Activated naive CD4-positive, alpha-beta T cell treated with anti-CD3 and anti-CD28 coated beads, Interleukin-2, amount 50 U/mL, for 24 hours (primary cell): Measurements from ENCODE around the gene ADCY9.
A peak's percentile ranks its signal among the peaks of the same experiment; 100 is the strongest.
"Not testable (repeated sequence)": the region's sequence is repeated elsewhere in the genome, so short reads cannot be mapped to it uniquely, and the experiment has no call there.

Experiments used
- H3K27ac Mint-ChIP-seq: one replicate; pipeline ENCODE4 v1.8.0; 2021; ENCODE audit warnings: mild to moderate bottlenecking, mixed read lengths
- H3K27me3 Mint-ChIP-seq: one replicate; pipeline ENCODE4 v1.8.0; 2021; ENCODE audit warnings: mixed read lengths
- H3K36me3 Mint-ChIP-seq: one replicate; pipeline ENCODE4 v1.8.0; 2021; ENCODE audit warnings: mixed read lengths
- H3K4me1 Mint-ChIP-seq: one replicate; pipeline ENCODE4 v1.8.0; 2021; ENCODE audit warnings: mixed read lengths
- H3K4me3 Mint-ChIP-seq: one replicate; pipeline ENCODE4 v1.8.0; 2021; ENCODE audit warnings: mild to moderate bottlenecking, mixed read lengths
- H3K9me3 Mint-ChIP-seq: one replicate; pipeline ENCODE4 v1.8.0; 2021; ENCODE audit warnings: mixed read lengths

The ADCY9 gene

GRCh38 chr16:3959926-3960590 lies 156.2 kb downstream of the ADCY9 start:
- H3K36me3 Mint-ChIP-seq, H3K27ac Mint-ChIP-seq, H3K9me3 Mint-ChIP-seq, H3K27me3 Mint-ChIP-seq: not testable (repeated sequence)
- Mint-ChIP-seq H3K4me1 (peaks cover 31% of the 10 kb centered on the region), H3K4me3 (peak overlapping the region; percentile 86)

DNA sequence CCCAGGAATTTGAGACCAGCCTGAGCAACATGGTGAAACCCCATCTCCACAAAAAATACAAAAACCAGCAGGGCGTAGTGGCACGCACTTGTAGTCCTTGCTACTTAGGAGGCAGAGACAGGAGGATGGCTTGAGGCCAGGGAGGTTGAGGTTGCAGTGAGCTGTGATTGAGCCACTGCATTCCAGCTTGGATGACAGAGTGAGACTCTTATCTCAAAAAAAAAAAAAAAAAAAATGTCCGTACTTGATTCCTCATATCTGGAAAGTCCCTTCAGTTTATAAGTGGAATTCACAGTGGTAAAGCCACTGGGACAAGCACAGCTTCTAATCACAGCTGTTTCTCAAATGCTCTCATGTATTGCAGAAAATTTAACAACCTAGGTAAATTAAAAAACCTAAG lies 157.1 kb downstream of the ADCY9 start:
- Mint-ChIP-seq H3K27me3 (peaks cover 15% of the 10 kb centered on the region), H3K4me3 (no peak overlapping the region), H3K27ac (no peak overlapping the region), H3K4me1 (peaks cover 31% of the 10 kb centered on the region), H3K36me3 (no peaks in the 10 kb centered on the region), H3K9me3 (no peaks in the 10 kb centered on the region)

- Mint-ChIP-seq H3K27me3 (peaks cover 17% of the 10 kb centered on the region), H3K9me3 (no peaks in the 10 kb centered on the region)
Observed at GRCh38 chr16:3957344-3957980, 158.8 kb downstream of the ADCY9 start.

DNA sequence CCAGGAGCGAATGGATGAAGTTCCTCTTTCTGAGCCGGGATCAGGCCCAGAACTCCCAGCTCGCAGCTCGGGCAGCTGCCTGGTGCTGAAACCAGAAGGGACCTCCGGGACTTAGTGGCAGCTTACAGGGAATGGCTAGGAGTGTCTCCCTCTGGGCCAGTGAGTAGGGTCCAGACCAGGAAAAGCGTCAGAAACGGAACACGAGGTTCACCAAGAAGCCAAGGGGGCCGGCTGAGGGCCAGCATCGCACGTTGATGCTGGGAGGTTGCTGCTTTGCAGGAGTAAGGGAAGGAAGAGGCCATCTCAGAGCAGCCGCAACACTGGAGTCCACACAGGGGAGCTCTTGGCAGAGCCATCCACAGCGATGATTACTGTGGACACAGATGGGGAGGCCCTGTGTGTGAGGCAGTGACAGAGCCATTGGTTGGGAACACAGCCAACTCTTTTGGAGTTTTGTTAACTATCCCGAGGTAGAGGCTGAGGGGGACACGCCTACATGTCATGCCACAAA lies 161.8 kb downstream of the ADCY9 start:
- H3K36me3 Mint-ChIP-seq: no peaks in the 10 kb centered on the region
- no peaks in the 10 kb centered on the region for H3K9me3 Mint-ChIP-seq
- H3K27ac Mint-ChIP-seq: no peak overlapping the region
- H3K27me3 Mint-ChIP-seq: peaks cover 17% of the 10 kb centered on the region
- no peaks in the 10 kb centered on the region for H3K4me1 Mint-ChIP-seq
- H3K4me3 Mint-ChIP-seq: no peak overlapping the region

More at GRCh38 chr16:3957344-3957980, 158.8 kb downstream of the ADCY9 start:
- Mint-ChIP-seq H3K4me3 (no peak overlapping the region), H3K4me1 (peaks cover 14% of the 10 kb centered on the region), H3K36me3 (no peaks in the 10 kb centered on the region), H3K27ac (no peak overlapping the region)

DNA sequence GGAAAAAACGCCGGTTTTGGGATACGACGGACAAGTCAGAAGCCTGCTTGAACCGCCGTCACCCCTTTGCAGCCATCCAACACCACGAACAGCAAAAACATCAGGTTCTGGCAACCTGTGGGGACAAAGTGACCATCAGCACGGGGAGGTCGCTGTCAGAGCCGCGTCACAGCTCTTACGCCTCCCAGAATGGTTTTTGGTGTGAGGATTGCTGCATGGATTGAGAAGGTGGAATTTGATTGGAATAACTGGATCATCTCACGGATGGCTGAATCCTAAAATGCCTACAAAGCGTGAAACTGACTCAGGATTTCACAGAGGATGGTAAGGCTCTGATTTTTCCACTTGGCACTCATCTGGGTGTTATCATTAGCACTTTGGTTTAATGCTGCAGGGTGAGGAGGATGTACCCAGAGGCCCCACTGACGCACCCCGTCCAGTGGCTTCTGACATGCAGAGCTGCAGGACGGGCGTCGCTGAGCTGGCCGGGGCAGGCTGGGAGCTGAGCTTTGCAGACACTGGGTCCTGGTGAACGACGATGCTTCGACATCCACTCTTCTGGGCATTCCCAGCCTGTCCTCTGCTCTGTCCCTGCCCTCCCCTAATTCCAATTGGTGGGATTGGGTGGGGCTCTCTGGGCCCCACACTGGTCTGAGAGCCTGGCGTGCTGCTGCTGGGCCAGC lies 162.4 kb downstream of the ADCY9 start:
- no peak overlapping the region for H3K4me3 Mint-ChIP-seq
- H3K4me1 Mint-ChIP-seq: no peaks in the 10 kb centered on the region
- peaks cover 17% of the 10 kb centered on the region for H3K27me3 Mint-ChIP-seq
- no peak overlapping the region for H3K27ac Mint-ChIP-seq
- no peaks in the 10 kb centered on the region for H3K9me3 Mint-ChIP-seq
- H3K36me3 Mint-ChIP-seq: no peaks in the 10 kb centered on the region

DNA sequence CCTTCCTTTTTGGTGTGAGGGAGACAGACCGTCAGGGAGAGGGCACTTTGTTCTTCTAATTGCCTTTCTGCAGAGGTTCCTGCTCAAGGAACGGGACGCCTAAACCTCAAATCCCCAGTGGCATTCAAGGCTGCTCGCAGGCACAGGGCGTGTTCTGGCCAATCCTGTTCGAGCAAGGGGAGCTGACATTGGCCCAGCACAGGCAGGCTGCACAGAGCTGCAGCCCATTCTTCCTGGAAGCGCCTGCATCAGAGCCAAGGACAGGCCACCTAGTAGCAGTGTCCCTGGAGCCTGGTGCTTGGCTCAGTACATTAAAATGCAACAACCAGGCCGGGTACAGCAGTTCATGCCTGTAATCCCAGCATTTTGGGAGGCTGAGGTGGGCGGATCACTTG lies 163.5 kb downstream of the ADCY9 start:
- Mint-ChIP-seq H3K9me3 (no peaks in the 10 kb centered on the region), H3K4me1 (no peaks in the 10 kb centered on the region), H3K36me3 (no peaks in the 10 kb centered on the region), H3K27me3 (peaks cover 17% of the 10 kb centered on the region), H3K27ac (no peak overlapping the region), H3K4me3 (no peak overlapping the region)

- Mint-ChIP-seq H3K27ac (no peak overlapping the region), H3K4me1 (no peaks in the 10 kb centered on the region), H3K27me3 (peaks cover 14% of the 10 kb centered on the region), H3K9me3 (no peaks in the 10 kb centered on the region), H3K36me3 (no peaks in the 10 kb centered on the region), H3K4me3 (no peak overlapping the region)
Observed at GRCh38 chr16:3951861-3952736, 164.1 kb downstream of the ADCY9 start.

DNA sequence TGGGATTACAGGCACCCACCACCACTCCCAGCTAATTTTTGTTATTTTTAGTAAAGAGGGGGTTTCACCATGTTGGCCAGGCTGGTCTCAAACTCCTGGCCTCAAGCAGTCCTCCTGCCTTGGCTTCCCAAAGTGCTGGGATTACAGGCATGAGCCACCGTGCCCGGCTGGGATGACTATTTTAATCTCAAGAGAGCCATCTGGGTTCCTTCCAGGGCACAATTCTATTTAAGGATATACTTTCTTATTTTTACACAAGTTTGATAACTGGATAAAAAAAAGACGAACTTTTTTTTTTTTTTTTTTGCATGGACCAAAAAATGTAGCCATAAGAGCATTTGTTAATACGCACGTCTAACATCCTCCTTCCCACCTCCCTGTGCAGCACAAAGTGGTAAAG lies 164.9 kb downstream of the ADCY9 start:
- not testable (repeated sequence) for H3K9me3 Mint-ChIP-seq, H3K27ac Mint-ChIP-seq, H3K4me3 Mint-ChIP-seq, H3K36me3 Mint-ChIP-seq, H3K4me1 Mint-ChIP-seq
- peaks cover 10% of the 10 kb centered on the region for H3K27me3 Mint-ChIP-seq

GRCh38 chr16:3950343-3951193 lies 165.7 kb downstream of the ADCY9 start:
- Mint-ChIP-seq H3K4me3 (no peak overlapping the region), H3K9me3 (no peaks in the 10 kb centered on the region), H3K27me3 (peaks cover 10% of the 10 kb centered on the region), H3K4me1 (no peaks in the 10 kb centered on the region), H3K27ac (no peak overlapping the region), H3K36me3 (no peaks in the 10 kb centered on the region)

DNA sequence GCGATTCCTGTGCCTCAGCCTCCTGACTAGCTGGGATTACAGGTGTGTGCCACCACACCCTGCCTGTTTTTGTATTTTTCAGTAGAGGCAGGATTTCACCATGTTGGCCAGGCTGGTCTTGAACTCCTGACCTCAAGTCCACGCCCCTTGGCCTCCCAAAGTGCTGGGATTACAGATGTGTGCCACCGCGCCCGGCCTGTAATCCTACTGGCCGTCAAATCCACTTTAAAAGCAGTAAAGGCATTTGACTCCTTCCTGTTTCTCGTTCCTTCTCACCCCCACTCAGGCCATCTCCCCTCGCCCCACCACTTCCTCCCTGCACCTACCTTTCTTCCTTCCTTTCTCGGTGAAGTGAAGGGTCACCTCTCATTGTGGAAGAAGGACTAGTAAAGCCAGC lies 166.3 kb downstream of the ADCY9 start:
- Mint-ChIP-seq H3K4me1 (no peaks in the 10 kb centered on the region), H3K27ac (no peak overlapping the region), H3K9me3 (no peaks in the 10 kb centered on the region), H3K36me3 (no peaks in the 10 kb centered on the region), H3K4me3 (no peak overlapping the region), H3K27me3 (peaks cover 8% of the 10 kb centered on the region)

DNA sequence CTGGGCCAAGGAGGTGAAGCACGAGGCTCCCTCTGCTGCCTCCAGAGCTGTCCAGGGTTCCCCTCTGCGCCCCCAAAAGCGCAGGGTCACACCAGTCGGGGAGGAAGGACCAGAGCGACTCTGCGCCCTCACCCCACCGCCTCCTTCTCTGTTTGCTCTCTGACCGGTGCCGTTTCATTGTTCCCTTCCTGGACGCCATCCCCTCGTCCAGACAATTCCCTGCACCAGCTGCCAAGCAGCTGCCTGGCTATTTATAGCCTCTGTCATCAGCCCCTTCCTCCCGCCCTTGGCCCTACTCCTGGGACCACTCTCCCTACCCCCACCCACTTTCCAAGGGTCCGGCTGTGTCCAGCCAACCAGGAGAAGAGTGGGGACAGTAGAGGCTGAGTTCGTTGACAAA lies 167.0 kb downstream of the ADCY9 start:
- peaks cover 2% of the 10 kb centered on the region for H3K27me3 Mint-ChIP-seq
- no peak overlapping the region for H3K4me3 Mint-ChIP-seq
- no peaks in the 10 kb centered on the region for H3K4me1 Mint-ChIP-seq
- no peaks in the 10 kb centered on the region for H3K9me3 Mint-ChIP-seq
- H3K27ac Mint-ChIP-seq: no peak overlapping the region
- H3K36me3 Mint-ChIP-seq: no peaks in the 10 kb centered on the region

GRCh38 chr16:3948378-3948995 lies 167.8 kb downstream of the ADCY9 start:
- Mint-ChIP-seq H3K4me3 (no peak overlapping the region), H3K4me1 (no peaks in the 10 kb centered on the region), H3K36me3 (no peaks in the 10 kb centered on the region), H3K27me3 (peaks cover 2% of the 10 kb centered on the region), H3K27ac (no peak overlapping the region), H3K9me3 (no peaks in the 10 kb centered on the region)

DNA sequence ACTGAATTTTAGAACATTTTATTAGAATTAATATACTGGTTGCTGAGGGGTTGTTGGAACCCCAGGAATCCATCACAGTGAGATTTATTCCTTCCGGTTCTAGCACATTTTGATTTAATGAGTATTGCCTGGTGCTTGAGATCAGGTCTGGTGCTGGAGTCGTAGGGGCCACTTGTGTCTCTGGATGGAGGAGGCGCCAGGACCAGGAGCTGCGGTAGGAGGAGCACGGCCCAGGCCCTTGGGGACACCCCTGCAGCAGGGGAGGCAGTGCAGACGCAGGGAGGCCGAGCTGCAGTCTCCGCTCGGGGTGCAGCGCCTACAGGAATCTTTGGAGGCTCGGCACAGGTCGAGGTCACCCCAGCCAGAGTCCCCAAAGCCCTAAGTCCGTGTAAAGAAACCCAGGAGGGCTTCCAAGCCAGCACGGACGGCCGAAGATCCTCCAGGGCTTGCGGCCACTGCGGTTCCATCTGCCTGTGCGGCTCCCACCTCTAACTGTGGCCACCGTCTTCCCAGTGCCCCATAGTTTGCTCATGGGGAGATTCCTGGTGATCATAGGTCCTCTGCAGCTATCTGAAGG lies 169.6 kb downstream of the ADCY9 start:
- Mint-ChIP-seq H3K4me1 (no peaks in the 10 kb centered on the region), H3K27ac (no peak overlapping the region), H3K9me3 (no peaks in the 10 kb centered on the region), H3K27me3 (no peaks in the 10 kb centered on the region), H3K4me3 (no peak overlapping the region), H3K36me3 (no peaks in the 10 kb centered on the region)
